HepG2 (cell line): ENCODE measurements around the gene NTRK2.

ENCODE experiments used
- CBX5 ChIP-seq: sonication (generic); formaldehyde crosslinking; IDR thresholded peaks from 2 replicates; pipeline ENCODE4 v1.4.0; 2020; ENCODE audit warnings: missing genetic modification reagents, borderline replicate concordance
- HDAC1 ChIP-seq: sonication (generic); formaldehyde crosslinking; IDR thresholded peaks from 2 replicates; pipeline ENCODE4 v1.5.1; 2020; ENCODE audit warnings: mild to moderate bottlenecking, missing genetic modification reagents
- KLF16 ChIP-seq, 2 experiments: sonication (generic) in 1 of 2; formaldehyde crosslinking in 1 of 2; IDR thresholded peaks; 2 replicates each; pipeline versions ENCODE4 v1.6.1 to v1.8.0; 2016 to 2023; ENCODE audit warnings: missing genetic modification reagents in 2 of 2, missing compliant biosample characterization in 1 of 2
- MXI1 ChIP-seq: IDR thresholded peaks from 3 replicates; pipeline ENCODE4 v1.6.1; 2012; ENCODE audit warnings: low read depth, low read length, inconsistent platforms, borderline replicate concordance
- NCOA5 ChIP-seq: sonication (generic); formaldehyde crosslinking; IDR thresholded peaks from 2 replicates; pipeline ENCODE4 v1.4.0; 2020; ENCODE audit warnings: missing genetic modification reagents
- POLR2A ChIP-seq, 2 experiments: IDR thresholded peaks; 2 replicates each; pipeline ENCODE4 v1.6.1; 2011; ENCODE audit warnings: low read depth in 2 of 2, low read length in 2 of 2, mild to moderate bottlenecking in 1 of 2, moderate library complexity in 1 of 2; ENCODE audit not compliant: insufficient read depth in 1 of 2
- SRSF9 ChIP-seq: fragments of 200-400 bp; formaldehyde crosslinking; IDR thresholded peaks from 2 replicates; pipeline ENCODE4 v1.6.1; 2018; ENCODE audit warnings: borderline replicate concordance, mild to moderate bottlenecking, low read depth, low read length; ENCODE audit not compliant: insufficient read depth, poor library complexity, severe bottlenecking
- TAF1 ChIP-seq: sonication (generic); formaldehyde crosslinking; IDR thresholded peaks from 2 replicates; pipeline ENCODE4 v1.4.0; 2020; ENCODE audit warnings: missing genetic modification reagents
- TEAD3 ChIP-seq: optimal IDR thresholded peaks from 2 replicates; pipeline ENCODE3; 2016; ENCODE audit warnings: borderline replicate concordance
- TF ChIP-seq, protein P1 (sequence below): sonication (generic); formaldehyde crosslinking; IDR thresholded peaks from 2 replicates; pipeline ENCODE4 v1.4.0; 2020; ENCODE audit warnings: low read depth, mild to moderate bottlenecking, missing genetic modification reagents
- TF ChIP-seq, protein P2 (sequence below): sonication (generic); formaldehyde crosslinking; IDR thresholded peaks from 2 replicates; pipeline ENCODE4 v1.5.0; 2020; ENCODE audit warnings: mild to moderate bottlenecking, missing genetic modification reagents, moderate library complexity
- TF ChIP-seq, protein P3 (sequence below), 2 experiments: IDR thresholded peaks; 2 replicates each; pipeline ENCODE4 v1.6.1; 2011 to 2012; ENCODE audit warnings: low read length in 2 of 2, borderline replicate concordance in 1 of 2, low read depth in 1 of 2, mild to moderate bottlenecking in 1 of 2, moderate library complexity in 1 of 2
- TF ChIP-seq, protein P4 (sequence below): sonication (generic); formaldehyde crosslinking; IDR thresholded peaks from 2 replicates; pipeline ENCODE4 v1.8.1; 2023; ENCODE audit warnings: mild to moderate bottlenecking, missing genetic modification reagents

DNA sequence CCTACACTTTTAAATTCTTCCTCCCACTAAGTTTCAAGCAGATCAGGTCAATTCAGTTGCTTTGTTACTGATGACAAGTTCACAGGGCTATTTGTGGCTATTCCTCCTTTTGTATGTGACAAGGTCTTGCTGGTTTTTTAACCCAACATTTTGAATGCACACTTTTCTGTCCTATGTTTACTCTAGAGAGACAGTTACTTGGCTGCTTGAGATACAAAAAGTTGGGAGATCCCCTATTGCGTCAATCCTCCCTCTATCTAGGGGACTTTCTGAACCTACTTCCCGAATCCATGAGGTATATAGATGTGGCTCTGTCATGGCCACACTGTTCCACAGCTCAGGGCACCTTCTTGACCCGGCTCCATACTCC, 386.7 kb downstream of the NTRK2 start:
- TF ChIP-seq MXI1 (no peak), TEAD3 (CRISPR knock-in tag) (no peak), HDAC1 (CRISPR knock-in tag) (no peak), NCOA5 (CRISPR knock-in tag) (no peak), SRSF9 (no peak), CBX5 (no peak), KLF16 (CRISPR knock-in tag; IDR thresholded peaks at IDR 0.05) (no peak), POLR2A (IDR thresholded peaks at IDR 0.05; ENCODE audit: insufficient read depth in 1 of 2, low read depth in 2 of 2, low read length in 2 of 2) (no peak), TAF1 (CRISPR knock-in tag) (no peak)
- TF ChIP-seq, protein P1, sequence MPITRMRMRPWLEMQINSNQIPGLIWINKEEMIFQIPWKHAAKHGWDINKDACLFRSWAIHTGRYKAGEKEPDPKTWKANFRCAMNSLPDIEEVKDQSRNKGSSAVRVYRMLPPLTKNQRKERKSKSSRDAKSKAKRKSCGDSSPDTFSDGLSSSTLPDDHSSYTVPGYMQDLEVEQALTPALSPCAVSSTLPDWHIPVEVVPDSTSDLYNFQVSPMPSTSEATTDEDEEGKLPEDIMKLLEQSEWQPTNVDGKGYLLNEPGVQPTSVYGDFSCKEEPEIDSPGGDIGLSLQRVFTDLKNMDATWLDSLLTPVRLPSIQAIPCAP: no peak
- TF ChIP-seq, protein P2, sequence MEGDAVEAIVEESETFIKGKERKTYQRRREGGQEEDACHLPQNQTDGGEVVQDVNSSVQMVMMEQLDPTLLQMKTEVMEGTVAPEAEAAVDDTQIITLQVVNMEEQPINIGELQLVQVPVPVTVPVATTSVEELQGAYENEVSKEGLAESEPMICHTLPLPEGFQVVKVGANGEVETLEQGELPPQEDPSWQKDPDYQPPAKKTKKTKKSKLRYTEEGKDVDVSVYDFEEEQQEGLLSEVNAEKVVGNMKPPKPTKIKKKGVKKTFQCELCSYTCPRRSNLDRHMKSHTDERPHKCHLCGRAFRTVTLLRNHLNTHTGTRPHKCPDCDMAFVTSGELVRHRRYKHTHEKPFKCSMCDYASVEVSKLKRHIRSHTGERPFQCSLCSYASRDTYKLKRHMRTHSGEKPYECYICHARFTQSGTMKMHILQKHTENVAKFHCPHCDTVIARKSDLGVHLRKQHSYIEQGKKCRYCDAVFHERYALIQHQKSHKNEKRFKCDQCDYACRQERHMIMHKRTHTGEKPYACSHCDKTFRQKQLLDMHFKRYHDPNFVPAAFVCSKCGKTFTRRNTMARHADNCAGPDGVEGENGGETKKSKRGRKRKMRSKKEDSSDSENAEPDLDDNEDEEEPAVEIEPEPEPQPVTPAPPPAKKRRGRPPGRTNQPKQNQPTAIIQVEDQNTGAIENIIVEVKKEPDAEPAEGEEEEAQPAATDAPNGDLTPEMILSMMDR: no peak
- TF ChIP-seq, protein P3, sequence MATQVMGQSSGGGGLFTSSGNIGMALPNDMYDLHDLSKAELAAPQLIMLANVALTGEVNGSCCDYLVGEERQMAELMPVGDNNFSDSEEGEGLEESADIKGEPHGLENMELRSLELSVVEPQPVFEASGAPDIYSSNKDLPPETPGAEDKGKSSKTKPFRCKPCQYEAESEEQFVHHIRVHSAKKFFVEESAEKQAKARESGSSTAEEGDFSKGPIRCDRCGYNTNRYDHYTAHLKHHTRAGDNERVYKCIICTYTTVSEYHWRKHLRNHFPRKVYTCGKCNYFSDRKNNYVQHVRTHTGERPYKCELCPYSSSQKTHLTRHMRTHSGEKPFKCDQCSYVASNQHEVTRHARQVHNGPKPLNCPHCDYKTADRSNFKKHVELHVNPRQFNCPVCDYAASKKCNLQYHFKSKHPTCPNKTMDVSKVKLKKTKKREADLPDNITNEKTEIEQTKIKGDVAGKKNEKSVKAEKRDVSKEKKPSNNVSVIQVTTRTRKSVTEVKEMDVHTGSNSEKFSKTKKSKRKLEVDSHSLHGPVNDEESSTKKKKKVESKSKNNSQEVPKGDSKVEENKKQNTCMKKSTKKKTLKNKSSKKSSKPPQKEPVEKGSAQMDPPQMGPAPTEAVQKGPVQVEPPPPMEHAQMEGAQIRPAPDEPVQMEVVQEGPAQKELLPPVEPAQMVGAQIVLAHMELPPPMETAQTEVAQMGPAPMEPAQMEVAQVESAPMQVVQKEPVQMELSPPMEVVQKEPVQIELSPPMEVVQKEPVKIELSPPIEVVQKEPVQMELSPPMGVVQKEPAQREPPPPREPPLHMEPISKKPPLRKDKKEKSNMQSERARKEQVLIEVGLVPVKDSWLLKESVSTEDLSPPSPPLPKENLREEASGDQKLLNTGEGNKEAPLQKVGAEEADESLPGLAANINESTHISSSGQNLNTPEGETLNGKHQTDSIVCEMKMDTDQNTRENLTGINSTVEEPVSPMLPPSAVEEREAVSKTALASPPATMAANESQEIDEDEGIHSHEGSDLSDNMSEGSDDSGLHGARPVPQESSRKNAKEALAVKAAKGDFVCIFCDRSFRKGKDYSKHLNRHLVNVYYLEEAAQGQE (IDR thresholded peaks at IDR 0.05; ENCODE audit: borderline replicate concordance in 1 of 2, low read depth in 1 of 2, low read length in 2 of 2): no peak
- TF ChIP-seq, protein P4, sequence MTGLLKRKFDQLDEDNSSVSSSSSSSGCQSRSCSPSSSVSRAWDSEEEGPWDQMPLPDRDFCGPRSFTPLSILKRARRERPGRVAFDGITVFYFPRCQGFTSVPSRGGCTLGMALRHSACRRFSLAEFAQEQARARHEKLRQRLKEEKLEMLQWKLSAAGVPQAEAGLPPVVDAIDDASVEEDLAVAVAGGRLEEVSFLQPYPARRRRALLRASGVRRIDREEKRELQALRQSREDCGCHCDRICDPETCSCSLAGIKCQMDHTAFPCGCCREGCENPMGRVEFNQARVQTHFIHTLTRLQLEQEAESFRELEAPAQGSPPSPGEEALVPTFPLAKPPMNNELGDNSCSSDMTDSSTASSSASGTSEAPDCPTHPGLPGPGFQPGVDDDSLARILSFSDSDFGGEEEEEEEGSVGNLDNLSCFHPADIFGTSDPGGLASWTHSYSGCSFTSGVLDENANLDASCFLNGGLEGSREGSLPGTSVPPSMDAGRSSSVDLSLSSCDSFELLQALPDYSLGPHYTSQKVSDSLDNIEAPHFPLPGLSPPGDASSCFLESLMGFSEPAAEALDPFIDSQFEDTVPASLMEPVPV: no peak
